DND-41 (cell line): ENCODE results near the gene HEXA.
"Not testable (repeated sequence)": the region's sequence is repeated elsewhere in the genome, so short reads cannot be mapped to it uniquely, and the experiment has no call there.

Source experiments
- EZH2 ChIP-seq: IDR thresholded peaks from 3 replicates; pipeline ENCODE4 v1.6.1; 2012; ENCODE audit warnings: borderline replicate concordance, low read depth, mild to moderate bottlenecking, moderate library complexity, low read length, inconsistent platforms; ENCODE audit not compliant: severe bottlenecking
- TF ChIP-seq, protein P1 (sequence below): IDR thresholded peaks from 2 replicates; pipeline ENCODE4 v1.5.1; 2012; ENCODE audit warnings: borderline replicate concordance, low read length, moderate library complexity, mild to moderate bottlenecking; ENCODE audit not compliant: poor library complexity, severe bottlenecking; ENCODE audit errors: extremely low read depth

DNA sequence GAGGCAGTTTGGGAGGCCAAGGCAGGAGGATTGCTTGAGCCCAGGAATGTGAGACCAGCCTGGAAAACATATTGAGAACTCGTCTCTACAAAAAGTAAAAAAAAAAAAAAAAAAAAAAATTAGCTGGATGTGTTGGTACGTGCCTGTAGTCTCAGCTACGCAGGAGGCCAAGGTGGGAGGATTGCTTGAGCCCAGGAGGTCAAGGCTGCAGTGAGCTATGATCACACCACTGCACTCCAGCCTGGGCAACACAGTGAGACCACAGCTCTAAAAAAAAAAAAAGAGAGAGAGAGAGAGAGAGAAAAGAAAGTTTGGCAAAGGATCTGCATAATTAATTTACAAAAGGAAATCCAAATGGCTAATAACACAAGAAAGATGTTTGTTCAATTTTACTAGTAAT, 44.0 kb upstream of the HEXA start:
- TF ChIP-seq, protein P1, sequence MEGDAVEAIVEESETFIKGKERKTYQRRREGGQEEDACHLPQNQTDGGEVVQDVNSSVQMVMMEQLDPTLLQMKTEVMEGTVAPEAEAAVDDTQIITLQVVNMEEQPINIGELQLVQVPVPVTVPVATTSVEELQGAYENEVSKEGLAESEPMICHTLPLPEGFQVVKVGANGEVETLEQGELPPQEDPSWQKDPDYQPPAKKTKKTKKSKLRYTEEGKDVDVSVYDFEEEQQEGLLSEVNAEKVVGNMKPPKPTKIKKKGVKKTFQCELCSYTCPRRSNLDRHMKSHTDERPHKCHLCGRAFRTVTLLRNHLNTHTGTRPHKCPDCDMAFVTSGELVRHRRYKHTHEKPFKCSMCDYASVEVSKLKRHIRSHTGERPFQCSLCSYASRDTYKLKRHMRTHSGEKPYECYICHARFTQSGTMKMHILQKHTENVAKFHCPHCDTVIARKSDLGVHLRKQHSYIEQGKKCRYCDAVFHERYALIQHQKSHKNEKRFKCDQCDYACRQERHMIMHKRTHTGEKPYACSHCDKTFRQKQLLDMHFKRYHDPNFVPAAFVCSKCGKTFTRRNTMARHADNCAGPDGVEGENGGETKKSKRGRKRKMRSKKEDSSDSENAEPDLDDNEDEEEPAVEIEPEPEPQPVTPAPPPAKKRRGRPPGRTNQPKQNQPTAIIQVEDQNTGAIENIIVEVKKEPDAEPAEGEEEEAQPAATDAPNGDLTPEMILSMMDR = not testable (repeated sequence)
- TF ChIP-seq EZH2 = not testable (repeated sequence)
